Tibial artery (tissue), 4 donors: ENCODE results near the gene PLEKHG3.

Experiments used
- DNase-seq, 2 donors: peaks; one replicate each; pipeline ENCODE4 v3.0.0-alpha.2; 2019
- H3K27ac ChIP-seq, 2 donors: fragments of 200-600 bp; sonication (generic) in 1 of 2; 1 replicate in 1 of 2; 2 replicates in 1 of 2; pipeline ENCODE4 v1.5.1; 2018 to 2019; ENCODE audit warnings: mild to moderate bottlenecking in 1 of 2
- H3K27me3 ChIP-seq, 2 donors: fragments of 200-600 bp; sonication (generic) in 1 of 2; one replicate each; pipeline versions ENCODE4 v1.5.1 to v1.6.0; 2016 to 2019
- H3K36me3 ChIP-seq, 3 donors: fragments of 200-600 bp; sonication (generic) in 2 of 3; one replicate each; pipeline ENCODE4 v1.5.1; 2016 to 2019; ENCODE audit warnings: mild to moderate bottlenecking in 2 of 3
- H3K4me1 ChIP-seq, 4 donors: fragments of 200-600 bp; sonication (generic) in 2 of 4; 1 replicate in 3 of 4; 2 replicates in 1 of 4; pipeline ENCODE4 v1.5.1; 2016 to 2019
- H3K4me3 ChIP-seq, 2 donors: fragments of 200-600 bp; sonication (generic) in 1 of 2; 1 replicate in 1 of 2; 2 replicates in 1 of 2; pipeline ENCODE4 v1.5.1; 2018 to 2019; ENCODE audit warnings: mild to moderate bottlenecking in 2 of 2
- H3K9me3 ChIP-seq, 3 donors: fragments of 200-600 bp; sonication (generic) in 1 of 3; one replicate each; pipeline ENCODE4 v1.5.1; 2016 to 2019
- CTCF ChIP-seq, 2 experiments: fragments of 200-600 bp in 1 of 2; fragments of 450-650 bp in 1 of 2; IDR thresholded peaks; one replicate each; pipeline ENCODE4 v1.5.1; 2017 to 2019; ENCODE audit warnings: antibody characterized with exemption in 2 of 2, mild to moderate bottlenecking in 1 of 2, moderate library complexity in 1 of 2
- intact Hi-C: fragments of 100-400 bp; cut with DNase I; formaldehyde crosslinking; loops from one replicate; pipeline ENCODE4 v1.15.0; 2023; ENCODE audit warnings: low total_unique reads

PLEKHG3 gene

GRCh38 chr14:64795211-64795610 is 91.0 kb downstream of the PLEKHG3 start:
- TF ChIP-seq CTCF (IDR thresholded peaks at IDR 0.05): no peak
- peaks cover 0 to 4% (median 0%) of the 10 kb centered on the region in 3 donors for H3K36me3 ChIP-seq
- DNase-seq: no peak

GRCh38 chr14:64795921-64796320 is 91.7 kb downstream of the PLEKHG3 start:
- no peak overlapping the region for H3K4me3 ChIP-seq
- DNase-seq: no peak
- no peaks in the 10 kb centered on the region for H3K9me3 ChIP-seq

More at GRCh38 chr14:64795211-64795610, 91.0 kb downstream of the PLEKHG3 start:
- H3K27ac ChIP-seq: no peak overlapping the region
- H3K27me3 ChIP-seq: no peaks in the 10 kb centered on the region
- no peaks in the 10 kb centered on the region for H3K9me3 ChIP-seq
- H3K4me3 ChIP-seq: no peak overlapping the region
- intact Hi-C loops: no loop called here
- no peaks in the 10 kb centered on the region for H3K4me1 ChIP-seq

GRCh38 chr14:64796369-64796768 is 92.1 kb downstream of the PLEKHG3 start:
- Histone ChIP-seq H3K4me1 (no peaks in the 10 kb centered on the region), H3K36me3 (peaks cover 0 to 4% (median 0%) of the 10 kb centered on the region in 3 donors), H3K4me3 (no peak overlapping the region), H3K9me3 (no peaks in the 10 kb centered on the region), H3K27me3 (no peaks in the 10 kb centered on the region), H3K27ac (no peak overlapping the region)
- no peak for TF ChIP-seq CTCF (IDR thresholded peaks at IDR 0.05)
- intact Hi-C loops: no loop called here
- no peak for DNase-seq

More at GRCh38 chr14:64795921-64796320, 91.7 kb downstream of the PLEKHG3 start:
- no peak for TF ChIP-seq CTCF (IDR thresholded peaks at IDR 0.05)
- Histone ChIP-seq H3K4me1 (no peaks in the 10 kb centered on the region), H3K36me3 (peaks cover 0 to 4% (median 0%) of the 10 kb centered on the region in 3 donors), H3K27me3 (no peaks in the 10 kb centered on the region), H3K27ac (no peak overlapping the region)
- intact Hi-C loops: no loop called here

- H3K27ac ChIP-seq: no peak overlapping the region
- H3K9me3 ChIP-seq: no peaks in the 10 kb centered on the region
- no peak for TF ChIP-seq CTCF (IDR thresholded peaks at IDR 0.05)
- no peaks in the 10 kb centered on the region for H3K4me1 ChIP-seq
- no peak for DNase-seq
- H3K36me3 ChIP-seq: no peaks in the 10 kb centered on the region
- no peaks in the 10 kb centered on the region for H3K27me3 ChIP-seq
- no peak overlapping the region for H3K4me3 ChIP-seq
- intact Hi-C loops: no loop called here
These were observed 95.3 kb downstream of the PLEKHG3 start for GRCh38 chr14:64799555-64799954.
